ENCODE results near the gene USP37. TPM values are rescaled to one million over a fixed set of nuclear protein-coding genes. Genes with fewer than 3 reads are reported as not detected.

The USP37 gene
- total and polyA plus RNA-seq, 9 donors: 4.2 to 56.8 (median 17.6) TPM

GRCh38 chr2:218418321-218418716 lies 149.8 kb downstream of the USP37 start:
- H3K36me3 ChIP-seq: no peaks in the 10 kb centered on the region
- intact Hi-C loops (cut with DNase I): no loop called here
- no peaks in the 10 kb centered on the region for H3K4me1 ChIP-seq (ENCODE audit: insufficient read depth)
- DNase-seq: no peak
- H3K27ac ChIP-seq: no peak overlapping the region
- no peak overlapping the region for H3K4me3 ChIP-seq
- no peak for TF ChIP-seq EP300 (IDR thresholded peaks at IDR 0.05)
- TF ChIP-seq CTCF (IDR thresholded peaks at IDR 0.05): no peak
- no peak for TF ChIP-seq POLR2A (IDR thresholded peaks at IDR 0.05)
- no peaks in the 10 kb centered on the region for H3K27me3 ChIP-seq
- WGBS, 3 donors: 86 to 89% (median 89%) methylated on average over 5 of the region's 5 CpGs
- H3K9me3 ChIP-seq: no peaks in the 10 kb centered on the region

GRCh38 chr2:218407717-218408116 lies 160.4 kb downstream of the USP37 start:
- H3K27ac ChIP-seq: no peak overlapping the region

GRCh38 chr2:218406949-218407618 lies 161.1 kb downstream of the USP37 start:
- 4 to 6% (median 5%) methylated on average over 13 of the region's 13 CpGs for WGBS, 3 donors
- DNase-seq: peak; percentile 69 to 84 (median 78)
- Histone ChIP-seq H3K27me3 (no peaks in the 10 kb centered on the region), H3K4me1 (ENCODE audit: insufficient read depth) (peaks cover 3% of the 10 kb centered on the region), H3K9me3 (no peaks in the 10 kb centered on the region), H3K4me3 (peak overlapping the region; percentile 45), H3K27ac (peak overlapping the region; percentile 64 to 95), H3K36me3 (no peaks in the 10 kb centered on the region)
- TF ChIP-seq POLR2A (IDR thresholded peaks at IDR 0.05) (no peak), CTCF (IDR thresholded peaks at IDR 0.05) (no peak), EP300 (IDR thresholded peaks at IDR 0.05) (no peak)
- intact Hi-C loops (cut with DNase I): loop anchor here in 3 of 4 donors (2.0 to 10.0 kb wide), 4 partner anchors 58 to 248 kb away; partner anchors contain the start of genes BCS1L (in 1 of the 3), CNOT9 (in 1 of the 3), USP37 (in 1 of the 3) and ZNF142 (in 1 of the 3)

More at GRCh38 chr2:218407717-218408116, 160.4 kb downstream of the USP37 start:
- no peak overlapping the region for H3K4me3 ChIP-seq
- 65 to 76% (median 69%) methylated on average over 8 of the region's 8 CpGs for WGBS, 3 donors
- TF ChIP-seq EP300 (IDR thresholded peaks at IDR 0.05) (no peak), CTCF (IDR thresholded peaks at IDR 0.05) (no peak), POLR2A (IDR thresholded peaks at IDR 0.05) (no peak)
- no peaks in the 10 kb centered on the region for H3K27me3 ChIP-seq
- DNase-seq: no peak
- H3K9me3 ChIP-seq: no peaks in the 10 kb centered on the region
- H3K4me1 ChIP-seq (ENCODE audit: insufficient read depth): peaks cover 3% of the 10 kb centered on the region
- no peaks in the 10 kb centered on the region for H3K36me3 ChIP-seq
- intact Hi-C loops (cut with DNase I): loop anchor here in 3 of 4 donors (2.0 to 10.0 kb wide), 4 partner anchors 57 to 247 kb away; partner anchors contain the start of genes BCS1L (in 1 of the 3), CNOT9 (in 1 of the 3), USP37 (in 1 of the 3) and ZNF142 (in 1 of the 3)

GRCh38 chr2:218406209-218406948 lies 161.8 kb downstream of the USP37 start:
- DNase-seq: peak; percentile 97 to 99 (median 98)
- peaks cover 5% of the 10 kb centered on the region for H3K4me1 ChIP-seq (ENCODE audit: insufficient read depth)
- peak overlapping the region; percentile 45 for H3K4me3 ChIP-seq
- no peaks in the 10 kb centered on the region for H3K36me3 ChIP-seq
- peak overlapping the region; percentile 64 to 95 for H3K27ac ChIP-seq
- no peaks in the 10 kb centered on the region for H3K9me3 ChIP-seq
- TF ChIP-seq POLR2A (IDR thresholded peaks at IDR 0.05) (no peak), EP300 (IDR thresholded peaks at IDR 0.05) (no peak), CTCF (IDR thresholded peaks at IDR 0.05) (peak; percentile 86 to 91 (median 88))
- intact Hi-C loops (cut with DNase I): loop anchor here in 3 of 4 donors (2.0 to 10.0 kb wide), 4 partner anchors 58 to 248 kb away; partner anchors contain the start of genes BCS1L (in 1 of the 3), CNOT9 (in 1 of the 3), USP37 (in 1 of the 3) and ZNF142 (in 1 of the 3)
- no peaks in the 10 kb centered on the region for H3K27me3 ChIP-seq
- WGBS, 3 donors: 0 to 1% (median 1%) methylated on average over 27 to 56 of the region's 56 CpGs

All from ovary (tissue), 9 donors.